HG02759 (cell line): ENCODE measurements around the gene ERO1B.

ENCODE experiments used
- ATAC-seq: cut with Tn5 transposase; IDR thresholded peaks from one replicate; pipeline ENCODE4 v1.9.1; 2021; ENCODE audit warnings: mild to moderate bottlenecking, moderate library complexity; ENCODE audit not compliant: unreplicated experiment

ERO1B gene

DNA sequence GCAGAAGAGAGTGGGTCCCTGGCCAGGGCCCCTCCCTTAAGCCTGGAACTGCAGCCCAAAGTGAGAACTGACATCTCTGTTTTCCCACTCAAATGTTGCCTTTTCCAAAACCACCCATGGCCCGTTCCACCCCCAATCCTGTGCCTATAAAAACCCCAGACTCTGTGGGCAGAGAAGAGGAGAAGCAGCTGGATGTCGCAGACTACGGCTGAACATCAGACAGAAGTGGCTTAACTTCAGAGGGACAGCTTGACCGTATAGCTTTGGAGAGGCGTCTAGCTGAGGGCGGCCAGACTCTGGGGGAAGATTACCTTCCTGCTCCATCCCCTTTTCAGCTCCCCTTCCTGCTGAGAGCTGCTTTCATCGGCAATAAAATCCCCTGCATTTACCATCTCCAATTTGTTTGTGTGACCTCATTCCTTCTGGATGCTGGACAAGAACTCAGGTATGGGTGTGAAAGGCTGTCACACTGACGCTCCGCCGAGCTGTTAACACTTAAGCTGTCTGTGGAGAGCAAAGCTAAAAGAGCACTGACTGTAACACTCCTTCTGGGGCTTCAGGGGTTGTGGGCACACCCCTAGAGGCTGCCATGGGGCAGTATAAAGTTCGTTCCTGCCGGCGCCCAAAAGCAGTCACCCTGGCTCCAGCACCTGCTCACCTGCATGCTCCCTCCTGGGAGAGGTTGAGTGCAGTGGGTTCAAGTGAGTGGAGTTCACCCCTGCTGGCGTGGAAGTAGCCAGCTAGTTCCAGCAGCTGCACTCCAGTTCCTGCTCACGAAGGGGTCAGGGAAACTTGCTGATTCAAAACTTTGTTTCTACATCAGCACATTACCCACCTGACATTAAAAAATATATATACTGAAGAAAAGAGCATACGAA is 19.6 kb upstream of the ERO1B start:
- ATAC-seq: no peak

DNA sequence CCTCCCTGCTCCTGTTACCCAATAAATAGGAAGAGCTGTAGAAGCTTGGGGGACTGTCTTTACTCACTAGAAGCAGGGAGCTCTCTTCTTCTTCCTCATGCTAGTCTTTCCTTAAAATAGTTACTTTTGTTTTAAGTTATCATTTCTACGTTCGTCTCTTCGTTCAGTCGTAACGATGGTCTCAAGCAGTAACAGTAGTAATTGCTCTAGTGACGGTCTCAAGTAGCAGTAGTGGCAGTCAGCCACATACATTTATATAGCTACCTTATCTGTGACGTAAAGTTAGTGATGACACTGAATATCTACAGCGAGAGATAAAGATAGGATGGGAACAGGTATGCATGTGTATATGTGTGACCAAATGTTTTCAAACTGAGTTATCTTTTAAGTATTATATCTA is 15.4 kb upstream of the ERO1B start:
- no peak for ATAC-seq

DNA sequence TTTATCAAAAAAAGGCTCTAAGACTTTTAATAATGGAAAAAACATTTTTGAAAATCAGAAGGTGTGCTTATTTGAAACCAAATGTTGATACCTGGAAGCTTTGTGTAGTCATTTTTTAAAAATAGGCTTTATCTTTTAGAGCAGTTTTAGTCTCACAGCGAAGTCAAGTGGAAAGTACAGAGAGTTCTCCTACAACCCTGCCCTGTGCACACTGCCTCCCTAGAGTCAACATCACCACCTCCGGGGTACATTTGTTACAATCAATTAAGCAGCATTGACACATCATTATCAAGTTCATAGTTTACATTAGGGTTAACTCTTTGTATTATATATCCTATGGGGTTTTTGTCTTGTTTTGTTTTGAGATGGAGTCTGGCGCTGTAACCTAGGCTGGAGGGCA is 10.7 kb upstream of the ERO1B start:
- no peak for ATAC-seq

DNA sequence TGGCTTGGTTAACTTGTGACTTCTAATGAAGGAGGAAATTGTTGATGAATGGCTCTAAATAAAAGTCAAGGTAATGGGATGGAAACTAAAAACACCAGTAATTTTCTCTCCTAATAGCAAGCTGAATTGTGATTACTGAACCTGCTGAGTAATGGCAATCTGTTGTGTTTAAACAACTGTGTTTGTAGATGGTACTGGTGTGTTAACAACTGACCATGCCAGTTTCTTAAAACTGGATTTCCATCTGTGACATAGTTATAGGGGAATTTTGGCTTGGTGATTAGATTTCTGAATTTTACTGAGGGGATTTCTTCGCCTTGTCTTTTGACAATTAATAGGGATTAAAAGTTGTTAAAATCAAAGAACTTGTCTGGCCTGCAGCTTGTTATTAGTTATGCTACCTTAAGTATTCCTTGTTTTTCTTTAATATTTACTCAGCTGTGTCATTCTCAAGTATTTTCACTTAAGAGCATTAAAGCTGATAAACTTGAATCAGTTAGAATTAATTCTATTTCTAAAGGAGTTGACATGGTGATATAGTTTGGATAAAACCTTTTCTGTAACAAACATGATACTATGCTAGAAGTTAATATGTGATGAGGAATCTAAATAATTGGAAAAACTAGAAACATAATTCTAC is 7.9 kb upstream of the ERO1B start:
- no peak for ATAC-seq

DNA sequence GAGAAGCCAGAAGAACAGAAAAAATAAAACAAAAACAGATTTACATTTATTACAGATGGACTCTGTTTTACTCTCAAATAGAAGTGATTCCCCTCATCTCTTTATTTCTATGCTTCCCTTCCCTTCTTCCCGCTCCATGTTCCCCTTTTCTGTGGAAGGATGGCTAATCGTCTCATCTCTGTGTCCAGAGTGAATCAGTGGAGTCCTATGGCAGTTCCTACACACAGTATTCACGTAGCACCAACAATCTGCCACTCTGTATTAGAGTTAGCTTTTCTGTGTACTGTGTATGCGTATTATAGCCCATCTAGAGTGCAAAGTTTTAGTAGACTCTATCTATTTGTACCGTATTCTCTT is 6.8 kb upstream of the ERO1B start:
- ATAC-seq: no peak

DNA sequence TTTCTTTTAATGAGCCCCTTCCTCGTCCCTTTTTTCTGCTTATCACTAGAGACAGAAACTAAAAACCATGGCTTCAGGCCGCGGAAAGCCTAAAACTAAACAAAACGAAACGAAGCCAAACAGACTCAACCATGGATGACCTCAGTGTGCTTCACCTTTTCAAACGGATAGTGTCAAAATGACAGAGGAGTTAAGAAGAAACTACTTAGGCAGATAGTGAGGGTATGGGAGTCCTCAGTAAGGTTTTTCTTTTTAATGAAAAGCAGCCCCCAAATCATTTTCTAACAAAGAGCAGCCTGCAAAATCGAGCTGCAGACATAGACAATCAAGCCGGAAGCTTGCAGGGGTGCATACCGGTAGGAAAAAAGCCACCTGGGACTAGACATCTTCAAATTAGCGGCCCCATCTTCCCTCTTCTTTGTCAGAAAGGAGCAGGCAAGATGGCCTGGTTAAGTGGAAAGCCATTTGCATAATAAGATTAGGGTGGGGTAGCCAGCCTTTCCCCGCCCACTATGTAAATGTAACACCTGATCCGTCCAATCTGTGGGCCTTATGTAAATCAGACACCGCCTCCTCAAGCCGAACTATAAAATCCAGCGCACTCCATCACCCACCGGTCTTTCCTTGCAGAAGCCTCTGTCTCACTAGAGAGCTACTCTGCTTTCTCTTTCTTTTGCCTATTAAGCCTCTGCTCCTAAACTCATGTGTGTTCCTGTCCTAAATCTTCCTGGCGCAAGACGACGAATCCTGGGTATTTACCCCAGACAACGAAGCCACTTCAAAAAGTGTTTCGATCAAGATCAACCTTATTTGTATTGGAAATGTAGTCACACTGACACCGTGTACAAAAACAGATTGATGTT is 6.2 kb upstream of the ERO1B start:
- no peak for ATAC-seq

DNA sequence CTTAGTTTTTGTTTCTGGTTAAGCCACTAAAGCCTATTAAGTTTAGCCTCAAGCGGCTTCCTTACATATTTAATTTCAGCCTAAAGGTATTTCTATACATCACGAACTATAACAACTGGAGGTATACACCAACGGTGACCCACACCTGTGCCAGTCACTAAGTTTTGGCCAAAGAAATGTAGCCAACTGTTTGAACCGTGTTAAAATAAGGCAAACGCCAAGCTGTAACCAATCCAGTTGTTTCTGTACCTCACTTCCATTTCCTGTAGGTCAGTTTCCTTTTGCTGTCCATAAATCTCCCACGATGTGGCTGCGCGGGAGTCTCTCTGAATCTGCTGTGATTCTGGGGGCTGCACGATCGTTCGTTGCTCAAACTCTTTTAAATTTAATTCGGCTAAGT is 5.6 kb upstream of the ERO1B start:
- ATAC-seq: no peak

DNA sequence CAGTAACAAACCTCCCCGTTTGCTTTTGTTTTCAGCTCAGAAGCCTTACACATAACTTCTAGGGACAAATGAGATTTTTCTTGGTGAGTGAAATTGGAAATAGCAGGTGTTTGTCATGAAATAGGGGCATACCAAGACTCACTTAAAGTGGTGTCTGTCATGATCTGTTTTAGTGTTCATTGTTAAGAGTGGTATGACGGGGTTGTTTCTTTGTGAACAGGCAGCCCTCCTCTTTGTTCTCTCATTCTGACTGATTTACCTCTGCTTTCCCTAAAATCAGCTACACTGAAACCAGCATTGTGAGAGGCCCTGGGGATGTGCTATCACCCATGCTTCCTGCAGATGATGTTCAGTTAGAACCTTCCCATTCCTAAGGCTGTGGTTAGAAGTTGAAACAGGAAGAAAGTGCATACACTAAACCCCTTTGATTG is 2.5 kb upstream of the ERO1B start:
- ATAC-seq: peak; percentile 56

DNA sequence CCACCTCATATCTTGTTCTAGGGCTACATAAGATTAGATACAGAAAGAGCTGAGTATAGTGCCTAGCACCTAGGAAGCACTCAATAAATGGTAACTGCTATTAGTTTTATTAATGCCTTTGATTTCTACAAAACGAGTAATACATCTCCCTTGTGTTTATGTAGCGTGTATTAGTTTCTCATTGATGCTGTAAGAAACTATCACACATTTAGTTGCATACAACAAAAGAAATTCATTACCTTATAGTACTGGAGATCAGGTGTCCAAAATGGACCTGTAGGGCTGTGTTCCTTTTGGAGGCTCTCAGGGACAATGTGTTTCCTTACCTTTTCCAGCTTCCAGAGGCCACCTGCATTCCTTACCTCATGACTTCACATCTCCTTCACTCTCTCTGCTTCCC is 961 bp upstream of the ERO1B start:
- no peak for ATAC-seq

DNA sequence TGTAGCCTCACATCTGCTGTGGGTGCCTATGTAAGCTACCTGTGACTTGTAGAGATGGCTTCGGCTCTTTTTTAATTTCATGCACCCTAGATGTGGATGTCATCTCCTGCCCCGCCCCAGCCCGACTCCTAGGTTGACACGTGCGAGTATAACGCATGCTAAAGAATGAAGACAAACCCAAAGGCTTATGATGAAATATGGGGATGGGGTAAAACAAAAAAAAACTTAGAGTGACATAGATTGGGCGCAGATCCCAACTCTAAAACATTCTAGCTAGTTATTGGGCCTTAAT is 613 bp upstream of the ERO1B start:
- peak; percentile 3 for ATAC-seq

DNA sequence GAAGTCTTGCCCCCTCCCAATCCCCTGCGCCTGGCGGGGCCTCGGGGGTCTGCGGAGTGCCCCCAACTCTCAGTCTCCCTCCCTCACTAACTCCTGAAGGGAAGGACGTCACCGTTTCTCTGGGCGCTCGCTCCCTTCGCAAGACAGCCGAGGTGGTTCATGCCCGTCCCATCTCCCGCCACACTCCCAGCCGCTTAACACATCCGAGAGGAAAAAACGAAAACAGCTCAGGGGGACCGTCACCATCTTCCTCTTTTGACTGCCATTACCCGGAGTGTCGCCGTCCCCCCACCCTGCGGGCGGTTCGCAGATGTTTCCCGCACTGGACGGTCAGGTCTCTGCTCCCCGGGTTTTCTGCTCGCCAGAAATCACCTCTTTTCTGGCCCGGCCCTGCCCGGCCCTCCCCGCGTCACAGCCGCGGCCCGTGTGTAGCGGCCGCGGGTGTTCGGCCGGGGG is 532 bp downstream of the ERO1B start:
- ATAC-seq: peak; percentile 23

DNA sequence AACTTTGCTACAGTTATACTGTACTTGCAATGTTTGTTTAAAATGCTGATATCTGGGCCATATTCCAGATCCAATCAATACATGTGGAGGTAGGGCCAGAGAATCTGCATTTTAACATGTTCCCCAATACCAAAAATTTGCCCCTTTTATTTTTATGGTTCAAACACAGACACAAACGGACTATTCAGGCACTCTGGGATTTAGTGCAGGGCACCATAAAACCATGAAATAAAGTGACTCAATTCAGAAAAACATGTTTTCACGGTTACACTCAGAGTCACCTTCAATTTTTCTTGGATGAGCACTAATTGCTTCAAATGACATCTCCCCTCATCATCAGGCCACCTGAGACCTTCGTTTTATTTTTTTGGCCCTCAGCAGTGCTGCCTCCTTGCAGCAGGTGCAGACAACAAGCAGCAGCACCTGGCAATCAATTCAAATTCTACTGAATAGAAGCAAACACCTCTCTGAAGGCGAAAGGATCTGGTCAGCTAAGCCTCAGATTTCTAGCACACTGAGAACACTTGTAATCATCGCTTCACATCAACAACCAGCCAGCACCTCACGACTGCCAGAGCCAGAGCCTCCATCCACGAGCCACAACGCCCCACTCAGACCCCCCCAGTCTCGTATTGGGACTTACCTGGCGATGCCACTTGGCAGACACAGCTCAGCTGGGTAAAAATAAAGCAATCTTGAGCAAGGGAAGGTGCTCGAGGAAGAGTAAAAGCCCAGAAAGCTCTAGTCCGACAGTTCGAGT is 1.1 kb downstream of the ERO1B start:
- no peak for ATAC-seq

DNA sequence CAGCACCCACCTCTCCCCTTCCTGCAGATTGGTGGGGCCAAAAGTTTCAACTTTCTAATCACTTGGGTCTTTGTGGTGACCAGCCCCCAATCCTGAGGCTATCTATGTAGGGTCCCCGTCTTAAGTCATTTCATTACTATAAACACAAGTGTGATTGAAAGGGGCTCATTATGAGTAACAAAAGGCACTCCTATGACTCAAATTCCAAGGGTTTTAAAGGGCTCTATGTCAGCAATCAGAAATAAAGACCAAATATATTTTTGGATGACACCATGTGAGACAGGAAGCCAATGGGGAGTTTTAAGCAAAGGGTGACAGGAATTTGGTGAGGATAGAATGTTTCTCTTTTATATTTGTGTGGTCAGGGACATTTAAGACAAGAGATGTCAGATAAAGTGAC is 6.2 kb downstream of the ERO1B start:
- no peak for ATAC-seq

DNA sequence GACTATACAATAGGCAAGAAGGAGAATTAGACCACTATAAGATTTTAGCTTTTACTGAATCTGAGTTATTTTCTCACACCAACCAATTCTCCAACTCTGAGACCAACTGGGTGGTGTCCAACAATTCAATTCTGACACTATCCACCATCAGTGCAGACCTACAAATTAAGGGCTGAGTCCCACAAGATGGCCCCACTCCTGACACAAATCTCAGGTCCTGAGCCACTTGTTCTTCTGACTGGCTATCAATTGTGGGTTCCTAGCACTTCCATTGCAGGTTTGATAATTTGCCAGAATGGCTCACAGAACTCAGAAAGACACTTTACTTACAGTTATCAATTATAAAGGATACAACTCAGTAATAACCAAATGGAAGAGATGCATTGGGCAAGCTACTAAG is 6.7 kb downstream of the ERO1B start:
- no peak for ATAC-seq

DNA sequence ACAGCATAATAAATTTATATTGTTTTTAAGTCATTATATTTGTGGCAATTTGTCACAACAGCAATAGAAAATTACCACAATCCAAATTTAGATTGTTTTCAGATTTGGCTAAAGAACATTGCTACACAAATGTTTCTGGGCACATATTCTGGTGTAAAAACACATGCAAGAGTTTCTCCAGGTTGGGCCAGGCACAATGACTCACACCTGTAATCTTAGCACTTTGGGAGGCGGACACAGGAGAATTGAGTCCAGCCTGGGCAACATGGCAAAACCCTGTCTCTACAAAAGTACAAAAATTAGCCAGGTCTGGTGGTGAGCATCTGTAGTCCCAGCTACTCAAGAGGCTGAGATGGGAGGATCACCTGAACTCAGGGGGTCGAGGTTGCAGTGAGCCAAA is 8.4 kb downstream of the ERO1B start:
- no peak for ATAC-seq

DNA sequence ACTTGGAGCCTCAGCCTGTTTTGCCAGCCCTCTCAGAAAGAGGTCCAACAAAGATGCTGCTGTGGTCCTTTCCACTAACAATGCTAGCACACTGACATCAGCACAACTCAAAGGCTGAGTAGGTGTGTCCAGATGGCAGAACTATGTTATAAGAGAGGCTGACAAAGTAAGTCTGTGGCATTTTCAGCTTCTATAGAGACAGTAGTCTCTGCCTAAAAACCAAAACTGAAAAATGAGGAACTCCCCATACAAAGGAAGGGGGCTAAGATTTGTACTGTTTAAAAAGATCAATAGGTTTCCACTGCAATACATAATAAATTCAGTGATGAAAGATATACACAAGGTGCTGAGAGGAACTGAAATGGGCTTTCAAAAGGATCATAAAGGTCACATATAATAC is 12.3 kb downstream of the ERO1B start:
- ATAC-seq: no peak

DNA sequence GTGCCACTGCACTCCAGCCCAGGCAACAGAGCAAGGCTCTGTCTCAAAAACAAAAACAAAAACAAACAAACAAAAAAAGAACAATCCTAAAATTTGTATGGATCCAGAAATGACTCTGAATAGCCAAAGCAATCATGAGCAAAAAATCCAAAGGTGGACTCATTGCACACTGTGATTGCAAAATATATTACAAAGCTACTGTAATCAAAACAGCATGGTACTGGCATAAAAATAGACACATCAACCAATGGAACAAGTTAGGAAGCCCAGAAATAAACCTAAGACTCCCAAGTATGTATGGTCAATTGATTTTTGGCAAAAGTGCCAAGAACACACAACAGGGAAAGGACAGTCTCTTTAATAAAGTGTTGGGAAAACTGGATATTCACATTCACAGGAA is 19.9 kb downstream of the ERO1B start:
- no peak for ATAC-seq

DNA sequence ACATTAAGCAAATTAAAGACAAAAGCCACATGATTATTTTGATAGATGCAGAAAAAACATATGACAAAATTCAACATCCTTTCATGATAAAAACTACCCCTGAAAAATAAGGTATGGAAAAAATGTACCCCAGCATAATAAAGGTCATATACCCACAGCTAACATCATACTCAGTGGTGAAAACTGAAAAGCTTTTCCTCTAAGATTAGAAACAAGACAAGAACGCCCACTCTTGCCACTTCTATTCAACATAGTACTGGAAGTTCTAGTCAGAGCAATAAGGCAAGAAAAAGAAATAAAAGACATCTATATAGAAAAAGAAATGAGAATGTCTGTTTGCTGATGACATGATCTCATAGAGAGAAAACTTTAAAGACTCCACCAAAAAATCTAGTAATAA is 20.7 kb downstream of the ERO1B start:
- ATAC-seq: no peak

DNA sequence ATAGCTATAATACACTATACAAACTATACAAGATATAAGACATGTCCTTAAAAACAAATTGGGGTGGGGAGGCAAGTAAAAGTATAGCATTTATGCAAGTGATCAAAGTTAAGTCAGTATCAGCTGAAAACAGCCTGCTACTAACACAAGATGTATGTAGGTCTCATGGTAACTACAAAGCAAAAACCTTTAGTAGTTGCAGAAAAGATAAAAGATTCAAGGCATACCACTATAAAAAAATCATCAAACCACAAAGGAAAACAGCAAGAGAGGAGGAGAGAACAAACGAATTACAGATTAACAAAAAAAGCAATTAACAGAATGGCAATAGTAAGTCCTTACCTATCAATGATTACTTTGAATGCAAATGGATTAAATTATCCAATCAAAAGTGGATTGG is 22.7 kb downstream of the ERO1B start:
- ATAC-seq: no peak

DNA sequence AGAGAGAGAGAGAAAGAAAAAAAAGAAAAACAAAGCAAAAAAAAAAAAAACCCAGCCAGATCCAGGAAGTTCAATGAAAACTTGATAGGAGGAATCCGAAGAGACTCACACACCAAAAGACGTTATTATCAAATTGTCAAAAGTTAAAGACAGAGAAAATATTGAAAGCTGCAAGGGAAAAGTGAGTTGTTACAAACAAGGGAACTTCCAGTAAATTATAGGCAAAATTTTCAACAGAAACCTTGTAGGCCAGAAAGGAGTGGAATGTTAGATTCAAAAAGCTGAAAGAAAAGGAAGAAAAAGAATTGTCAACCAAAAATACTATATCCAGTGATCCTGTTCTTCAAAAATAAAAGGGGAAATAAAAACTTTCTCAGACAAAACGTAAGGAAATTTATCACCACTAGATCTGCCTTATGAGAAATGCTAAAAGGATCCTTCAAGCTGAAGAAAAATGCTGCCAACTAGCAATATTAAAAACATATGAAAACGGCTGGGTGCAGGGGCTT is 23.6 kb downstream of the ERO1B start:
- ATAC-seq: no peak

DNA sequence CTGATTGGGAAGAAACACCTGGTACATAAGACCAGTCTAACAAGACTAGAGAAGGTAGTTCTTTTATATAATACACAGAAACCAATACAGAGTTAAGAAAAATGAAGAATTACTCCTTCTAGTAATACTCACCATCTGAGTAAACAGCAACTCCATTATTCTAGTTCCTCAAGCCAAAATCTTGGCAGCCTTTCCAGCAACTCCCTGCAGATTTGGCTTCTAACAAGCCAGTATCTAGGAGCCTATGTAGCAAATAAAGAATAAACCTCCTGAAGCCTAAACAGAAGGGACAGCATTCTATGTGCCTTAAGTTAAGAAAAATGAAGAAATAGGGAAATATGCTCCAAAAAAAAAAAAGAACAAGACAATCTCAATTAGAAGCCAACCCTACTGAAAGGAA is 24.5 kb downstream of the ERO1B start:
- no peak for ATAC-seq
